OCI-LY7 (cell line): ENCODE data around the gene SPCS2. TPM values are rescaled to one million over a fixed set of nuclear protein-coding genes. Genes with fewer than 3 reads are reported as not detected.

Experiments used
- BruUV-seq: library from RNA; stranded (reverse); fragments of 400-500 nt; replicated peaks from 2 replicates; lab custom pipeline; 2021; lab: Mats Ljungman, UMichigan
- CTCF ChIA-PET: fragments of 300-600 bp; sonication (Branson Sonifier 250); formaldehyde crosslinking; loops from one replicate; lab custom pipeline; 2022; ENCODE audit warnings: antibody characterized with exemption; ENCODE audit not compliant: unreplicated experiment; lab: Charles Lee
- POLR2A ChIA-PET: fragments of 300-600 bp; sonication (Branson Sonifier 250); formaldehyde crosslinking; loops from one replicate; lab custom pipeline; 2022; ENCODE audit warnings: antibody characterized with exemption; lab: Charles Lee
- DNase-seq: peaks from one replicate; pipeline ENCODE4 v3.0.0-alpha.2; 2015; ENCODE audit warnings: low spot score
- H2AFZ ChIP-seq: fragments of 200-600 bp; sonication (generic), shearing (Covaris generic); 2 replicates; pipeline ENCODE4 v1.6.1; 2014; ENCODE audit warnings: mild to moderate bottlenecking, antibody characterized with exemption, low read length, moderate library complexity
- H3K27ac ChIP-seq: fragments of 200-600 bp; sonication (generic); 2 replicates; pipeline ENCODE4 v1.5.1; 2014; ENCODE audit warnings: mixed run types, low read depth, mild to moderate bottlenecking, moderate library complexity, low read length, inconsistent platforms; ENCODE audit not compliant: poor library complexity, severe bottlenecking
- H3K36me3 ChIP-seq: fragments of 200-600 bp; sonication (generic); 2 replicates; pipeline ENCODE4 v1.6.1; 2014; ENCODE audit warnings: mild to moderate bottlenecking, antibody characterized with exemption, low read length, moderate library complexity, mixed read lengths; ENCODE audit not compliant: insufficient read depth
- H3K4me1 ChIP-seq: fragments of 200-600 bp; sonication (generic); 2 replicates; pipeline ENCODE4 v1.5.1; 2014; ENCODE audit warnings: mild to moderate bottlenecking, low read length; ENCODE audit not compliant: insufficient read depth, poor library complexity, severe bottlenecking
- H3K4me2 ChIP-seq: fragments of 200-600 bp; sonication (generic); 2 replicates; pipeline ENCODE4 v1.6.1; 2014; ENCODE audit warnings: mild to moderate bottlenecking, low read length
- H3K4me3 ChIP-seq: fragments of 200-600 bp; sonication (generic); 2 replicates; pipeline ENCODE4 v1.5.1; 2014; ENCODE audit warnings: mild to moderate bottlenecking, low read depth, low read length; ENCODE audit not compliant: poor library complexity, severe bottlenecking
- H3K79me2 ChIP-seq: fragments of 200-600 bp; sonication (generic); 2 replicates; pipeline ENCODE4 v1.6.1; 2016; ENCODE audit warnings: low read depth, mild to moderate bottlenecking, low read length, moderate library complexity, mixed read lengths; ENCODE audit not compliant: insufficient read depth
- H3K9me2 ChIP-seq: fragments of 200-600 bp; sonication (generic); 2 replicates; pipeline ENCODE4 v1.6.1; 2016; ENCODE audit warnings: mild to moderate bottlenecking, low read length, mixed read lengths; ENCODE audit not compliant: insufficient read depth
- H3K9me3 ChIP-seq: fragments of 200-600 bp; sonication (generic); 2 replicates; pipeline ENCODE4 v1.6.1; 2014; ENCODE audit warnings: mild to moderate bottlenecking, mixed run types, low read length, mixed read lengths
- H4K20me1 ChIP-seq: fragments of 200-600 bp; sonication (generic); 2 replicates; pipeline ENCODE4 v1.6.1; 2014; ENCODE audit warnings: mild to moderate bottlenecking, antibody characterized with exemption, low read length, moderate library complexity, mixed read lengths; ENCODE audit not compliant: insufficient read depth
- EZH2phosphoT487 ChIP-seq: fragments of 200-600 bp; sonication (generic); IDR thresholded peaks from 2 replicates; pipeline ENCODE4 v1.6.1; 2018; ENCODE audit warnings: low read depth, borderline replicate concordance, mild to moderate bottlenecking, mixed run types, antibody characterized with exemption, low read length, moderate library complexity, mixed read lengths
- intact Hi-C: fragments of 100-400 bp; cut with micrococcal nuclease; formaldehyde crosslinking; loops from one replicate; pipeline ENCODE4 v1.10.0; 2022; ENCODE audit not compliant: unreplicated experiment
- total RNA-seq, 2 experiments: library from RNA; depleted of rRNA in 1 of 2; stranded (reverse); fragments of >200 nt in 1 of 2; shearing (Covaris generic) in 1 of 2; gene quantifications; 2 replicates each; pipeline ENCODE4 v1.2.3, GENCODE V29; 2014 to 2022
- TF ChIP-seq, protein P1 (sequence below): fragments of 200-600 bp; sonication (generic); conservative IDR thresholded peaks from 2 replicates; pipeline ENCODE4 v1.5.1; 2014; ENCODE audit warnings: mild to moderate bottlenecking, antibody characterized with exemption, low read length, moderate library complexity, mixed read lengths

SPCS2 gene
- total RNA-seq, 2 experiments from 2014 or later, result 39.6 to 212 TPM

DNA sequence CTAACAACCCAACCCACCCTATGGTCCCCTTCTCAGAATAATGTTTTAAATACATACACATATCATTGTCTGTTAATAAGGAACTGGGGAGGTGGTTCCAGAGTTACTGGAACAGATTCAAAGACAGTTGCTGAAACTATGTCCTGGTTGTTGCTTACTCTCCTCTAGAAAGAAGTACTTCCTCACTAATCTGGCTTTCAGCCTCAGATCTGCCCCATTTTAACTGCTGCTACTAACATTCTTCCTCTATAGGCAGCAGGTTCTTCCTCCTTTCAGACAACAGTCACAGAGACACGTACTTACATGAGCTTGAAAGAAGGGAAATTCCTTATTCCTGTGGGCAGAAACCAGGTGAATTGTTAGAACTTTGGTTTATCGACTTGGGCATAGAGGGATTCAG lies 31.6 kb downstream of the SPCS2 start:
- no peak for TF ChIP-seq EZH2phosphoT487
- TF ChIP-seq, protein P1, sequence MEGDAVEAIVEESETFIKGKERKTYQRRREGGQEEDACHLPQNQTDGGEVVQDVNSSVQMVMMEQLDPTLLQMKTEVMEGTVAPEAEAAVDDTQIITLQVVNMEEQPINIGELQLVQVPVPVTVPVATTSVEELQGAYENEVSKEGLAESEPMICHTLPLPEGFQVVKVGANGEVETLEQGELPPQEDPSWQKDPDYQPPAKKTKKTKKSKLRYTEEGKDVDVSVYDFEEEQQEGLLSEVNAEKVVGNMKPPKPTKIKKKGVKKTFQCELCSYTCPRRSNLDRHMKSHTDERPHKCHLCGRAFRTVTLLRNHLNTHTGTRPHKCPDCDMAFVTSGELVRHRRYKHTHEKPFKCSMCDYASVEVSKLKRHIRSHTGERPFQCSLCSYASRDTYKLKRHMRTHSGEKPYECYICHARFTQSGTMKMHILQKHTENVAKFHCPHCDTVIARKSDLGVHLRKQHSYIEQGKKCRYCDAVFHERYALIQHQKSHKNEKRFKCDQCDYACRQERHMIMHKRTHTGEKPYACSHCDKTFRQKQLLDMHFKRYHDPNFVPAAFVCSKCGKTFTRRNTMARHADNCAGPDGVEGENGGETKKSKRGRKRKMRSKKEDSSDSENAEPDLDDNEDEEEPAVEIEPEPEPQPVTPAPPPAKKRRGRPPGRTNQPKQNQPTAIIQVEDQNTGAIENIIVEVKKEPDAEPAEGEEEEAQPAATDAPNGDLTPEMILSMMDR, result no peak
- POLR2A ChIA-PET, result no interaction called here
- H3K9me2 ChIP-seq, result no peaks in the 10 kb centered on the region
- H2AFZ ChIP-seq, result no peak overlapping the region
- CTCF ChIA-PET, result no interaction called here
- DNase-seq, result no peak
- H3K4me3 ChIP-seq, result no peak overlapping the region
- H3K4me1 ChIP-seq, result no peaks in the 10 kb centered on the region
- no peaks in the 10 kb centered on the region for H4K20me1 ChIP-seq
- no peak overlapping the region for H3K27ac ChIP-seq
- no peak overlapping the region for H3K4me2 ChIP-seq
- H3K36me3 ChIP-seq, result peaks cover 52% of the 10 kb centered on the region
- intact Hi-C loops, result loop anchor here (10.0 kb wide), 1 partner anchor 894 kb away; no protein-coding TSS in a partner anchor
- no peaks in the 10 kb centered on the region for H3K9me3 ChIP-seq
- no TSS peak for BruUV-seq
- H3K79me2 ChIP-seq, result no peaks in the 10 kb centered on the region

- Histone ChIP-seq H3K4me1 (no peaks in the 10 kb centered on the region), H3K36me3 (peaks cover 41% of the 10 kb centered on the region), H2AFZ (no peak overlapping the region), H3K9me3 (no peaks in the 10 kb centered on the region), H3K79me2 (no peaks in the 10 kb centered on the region), H3K4me2 (no peak overlapping the region), H4K20me1 (no peaks in the 10 kb centered on the region), H3K27ac (no peak overlapping the region), H3K4me3 (no peak overlapping the region), H3K9me2 (no peaks in the 10 kb centered on the region)
- POLR2A ChIA-PET, result interaction anchor here (1.3 kb wide), 1 partner anchor 21 kb away, joined by 4 read pairs; no protein-coding TSS in a partner anchor
- DNase-seq, result no peak
- CTCF ChIA-PET, result no interaction called here
- intact Hi-C loops, result loop anchor here (10.0 kb wide), 1 partner anchor 893 kb away; no protein-coding TSS in a partner anchor
- no TSS peak for BruUV-seq
- TF ChIP-seq, protein P1, result no peak
- no peak for TF ChIP-seq EZH2phosphoT487
These were observed 32.8 kb downstream of the SPCS2 start for GRCh38 chr11:74981888-74982287.

GRCh38 chr11:74984070-74984469 lies 35.0 kb downstream of the SPCS2 start:
- POLR2A ChIA-PET, result no interaction called here
- Histone ChIP-seq H3K36me3 (peaks cover 25% of the 10 kb centered on the region), H2AFZ (no peak overlapping the region), H3K27ac (no peak overlapping the region), H3K4me3 (no peak overlapping the region), H3K4me1 (peaks cover 5% of the 10 kb centered on the region), H3K9me3 (no peaks in the 10 kb centered on the region), H3K4me2 (no peak overlapping the region), H3K9me2 (no peaks in the 10 kb centered on the region), H4K20me1 (no peaks in the 10 kb centered on the region), H3K79me2 (peaks cover 1% of the 10 kb centered on the region; the same call in 1 of the 2 replicates)
- TF ChIP-seq, protein P1, result no peak
- no peak for TF ChIP-seq EZH2phosphoT487
- no TSS peak for BruUV-seq
- DNase-seq, result no peak
- intact Hi-C loops, result loop anchor here (10.0 kb wide), 1 partner anchor 891 kb away; no protein-coding TSS in a partner anchor
- CTCF ChIA-PET, result no interaction called here
